ENCODE measurements around the gene RYK.

RYK gene

DNA sequence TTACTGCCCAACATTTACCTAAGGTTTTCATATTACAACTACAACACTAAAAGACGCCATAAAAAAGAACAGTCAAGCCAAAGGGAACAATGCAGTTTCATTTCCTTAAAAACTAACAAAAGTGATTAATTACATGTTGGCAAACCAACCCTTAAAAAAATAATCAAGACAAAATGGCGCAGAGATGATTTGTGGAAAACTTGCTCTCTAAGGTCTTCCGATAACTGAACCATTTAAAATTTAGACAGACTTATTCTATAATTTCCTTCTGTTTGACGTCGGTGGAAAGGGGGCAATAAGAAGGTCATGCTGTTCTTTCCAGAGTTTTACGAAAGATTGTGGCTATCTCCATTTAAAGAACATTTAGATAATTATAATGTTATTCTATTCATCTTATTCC lies 87.6 kb downstream of the RYK start:
- Mint-ChIP-seq H3K36me3 (ENCODE audit: low read depth) (peaks cover 86% of the 10 kb centered on the region), H3K4me1 (peaks cover 15% of the 10 kb centered on the region), H3K27ac (no peak overlapping the region), H3K9me3 (peaks cover 15% of the 10 kb centered on the region), H3K27me3 (ENCODE audit: low read depth, poor library complexity) (no peaks in the 10 kb centered on the region), H3K4me3 (no peak overlapping the region)
- no peak for DNase-seq
- TF ChIP-seq, protein P1, sequence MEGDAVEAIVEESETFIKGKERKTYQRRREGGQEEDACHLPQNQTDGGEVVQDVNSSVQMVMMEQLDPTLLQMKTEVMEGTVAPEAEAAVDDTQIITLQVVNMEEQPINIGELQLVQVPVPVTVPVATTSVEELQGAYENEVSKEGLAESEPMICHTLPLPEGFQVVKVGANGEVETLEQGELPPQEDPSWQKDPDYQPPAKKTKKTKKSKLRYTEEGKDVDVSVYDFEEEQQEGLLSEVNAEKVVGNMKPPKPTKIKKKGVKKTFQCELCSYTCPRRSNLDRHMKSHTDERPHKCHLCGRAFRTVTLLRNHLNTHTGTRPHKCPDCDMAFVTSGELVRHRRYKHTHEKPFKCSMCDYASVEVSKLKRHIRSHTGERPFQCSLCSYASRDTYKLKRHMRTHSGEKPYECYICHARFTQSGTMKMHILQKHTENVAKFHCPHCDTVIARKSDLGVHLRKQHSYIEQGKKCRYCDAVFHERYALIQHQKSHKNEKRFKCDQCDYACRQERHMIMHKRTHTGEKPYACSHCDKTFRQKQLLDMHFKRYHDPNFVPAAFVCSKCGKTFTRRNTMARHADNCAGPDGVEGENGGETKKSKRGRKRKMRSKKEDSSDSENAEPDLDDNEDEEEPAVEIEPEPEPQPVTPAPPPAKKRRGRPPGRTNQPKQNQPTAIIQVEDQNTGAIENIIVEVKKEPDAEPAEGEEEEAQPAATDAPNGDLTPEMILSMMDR (IDR thresholded peaks at IDR 0.05): no peak

DNA sequence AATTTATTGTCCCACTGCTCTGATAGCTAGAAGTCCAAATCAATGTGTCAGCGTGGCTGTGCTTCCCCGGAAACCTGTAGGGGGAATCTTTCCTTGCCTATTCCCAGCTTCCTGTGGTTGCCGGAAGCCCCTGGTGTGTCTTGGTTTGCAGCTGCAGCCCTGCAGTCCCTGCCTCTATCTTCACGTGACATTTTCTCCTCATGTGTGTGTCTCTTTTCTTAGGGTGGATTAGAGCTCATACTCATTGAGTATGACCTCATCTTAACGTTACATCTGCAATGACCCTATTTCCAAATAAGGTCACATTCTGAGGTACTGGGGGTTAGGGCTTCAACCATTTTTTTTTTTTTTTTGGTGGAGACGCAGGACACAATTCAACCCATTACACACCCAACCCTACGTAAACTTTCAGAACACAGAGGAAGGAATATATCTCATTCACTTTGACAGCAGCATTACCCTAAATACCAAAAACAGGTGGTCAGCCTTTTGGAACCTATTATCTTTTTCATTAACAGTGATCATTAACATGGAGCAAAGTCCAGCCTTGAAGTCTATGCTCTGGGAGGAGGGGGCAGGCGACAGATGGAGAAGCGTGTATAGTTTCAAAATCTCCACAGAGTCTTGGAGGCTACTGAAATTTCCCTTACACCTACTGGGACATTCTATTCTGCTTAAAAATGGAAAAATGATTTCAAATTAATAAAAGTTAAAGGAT lies 88.6 kb downstream of the RYK start:
- no peak for DNase-seq
- no peak overlapping the region for H3K27ac Mint-ChIP-seq
- H3K36me3 Mint-ChIP-seq (ENCODE audit: low read depth): peaks cover 86% of the 10 kb centered on the region
- no peak overlapping the region for H3K4me3 Mint-ChIP-seq
- no peaks in the 10 kb centered on the region for H3K27me3 Mint-ChIP-seq (ENCODE audit: low read depth, poor library complexity)
- H3K9me3 Mint-ChIP-seq: peaks cover 6% of the 10 kb centered on the region
- TF ChIP-seq, protein P1 (IDR thresholded peaks at IDR 0.05): no peak
- H3K4me1 Mint-ChIP-seq: peaks cover 15% of the 10 kb centered on the region

DNA sequence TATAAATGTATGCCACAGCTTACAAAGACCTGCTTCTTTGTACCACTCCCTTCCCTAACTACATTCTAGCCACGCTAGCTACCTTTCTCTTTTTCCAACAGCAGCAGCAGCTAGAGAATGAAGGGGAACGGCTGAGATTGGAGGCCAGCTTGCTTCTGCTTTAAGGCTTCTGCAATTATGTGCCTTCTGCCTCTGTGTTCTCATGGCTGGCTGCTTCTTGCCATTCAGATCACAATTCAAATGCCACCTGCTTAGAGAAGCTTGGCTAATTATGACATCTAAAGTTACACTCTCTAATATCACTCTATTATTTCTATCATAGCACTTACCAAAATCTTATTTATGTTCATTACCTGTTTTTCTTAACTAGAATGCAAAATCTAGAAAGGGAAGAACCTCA lies 95.2 kb downstream of the RYK start:
- TF ChIP-seq, protein P1 (IDR thresholded peaks at IDR 0.05): no peak
- no peak overlapping the region for H3K27ac Mint-ChIP-seq
- H3K36me3 Mint-ChIP-seq (ENCODE audit: low read depth): peaks cover 81% of the 10 kb centered on the region
- no peak for DNase-seq
- no peak overlapping the region for H3K4me3 Mint-ChIP-seq
- H3K9me3 Mint-ChIP-seq: no peaks in the 10 kb centered on the region
- H3K4me1 Mint-ChIP-seq: no peaks in the 10 kb centered on the region
- H3K27me3 Mint-ChIP-seq (ENCODE audit: low read depth, poor library complexity): no peaks in the 10 kb centered on the region

DNA sequence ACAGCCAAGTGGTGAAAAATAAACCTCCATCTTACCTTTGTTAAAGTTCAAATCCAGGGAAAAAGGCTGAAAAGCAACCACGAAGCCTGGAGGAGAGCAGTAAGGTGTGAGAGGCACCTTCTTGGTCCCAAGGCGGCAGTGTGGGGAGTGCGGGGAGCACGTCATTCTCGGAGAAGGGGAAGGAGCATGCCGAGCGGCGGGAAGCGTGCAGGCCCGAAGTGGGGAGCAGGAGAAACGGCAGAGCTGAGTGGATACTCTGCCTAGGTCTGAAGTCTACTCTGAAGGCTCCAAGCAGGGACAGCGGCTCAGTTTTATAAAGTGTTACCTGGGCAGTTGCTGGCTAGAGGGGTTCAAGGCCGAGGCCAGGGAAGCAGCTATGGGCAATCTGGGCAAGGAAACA lies 96.9 kb downstream of the RYK start:
- Mint-ChIP-seq H3K27ac (no peak overlapping the region), H3K9me3 (no peaks in the 10 kb centered on the region), H3K4me3 (no peak overlapping the region), H3K27me3 (ENCODE audit: low read depth, poor library complexity) (no peaks in the 10 kb centered on the region), H3K36me3 (ENCODE audit: low read depth) (peaks cover 78% of the 10 kb centered on the region), H3K4me1 (no peaks in the 10 kb centered on the region)
- TF ChIP-seq, protein P1 (IDR thresholded peaks at IDR 0.05): no peak
- DNase-seq: no peak

DNA sequence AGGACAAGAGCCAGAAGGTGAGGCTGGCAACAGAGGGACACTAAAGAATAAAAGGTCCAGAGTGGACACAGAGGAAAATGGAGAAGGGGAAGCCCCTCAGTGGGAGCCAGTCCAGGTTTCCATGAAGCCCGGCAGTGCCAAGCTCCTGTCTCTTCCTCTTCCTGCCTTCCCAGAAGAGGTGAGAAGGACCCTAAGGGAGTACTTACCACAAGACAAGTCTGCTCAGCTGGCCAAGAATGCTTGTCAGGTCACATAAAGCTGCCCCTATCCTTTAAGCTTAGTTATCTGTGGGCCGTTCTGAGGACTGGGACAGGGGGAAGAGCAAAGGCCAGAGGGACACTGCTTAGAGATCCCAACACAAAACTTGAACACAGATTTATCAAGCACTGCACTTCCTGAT lies 100.2 kb downstream of the RYK start:
- Mint-ChIP-seq H3K4me3 (no peak overlapping the region), H3K4me1 (peaks cover 8% of the 10 kb centered on the region), H3K36me3 (ENCODE audit: low read depth) (peaks cover 67% of the 10 kb centered on the region), H3K9me3 (no peaks in the 10 kb centered on the region), H3K27me3 (ENCODE audit: low read depth, poor library complexity) (no peaks in the 10 kb centered on the region), H3K27ac (peak overlapping the region; percentile 25)
- TF ChIP-seq, protein P1 (IDR thresholded peaks at IDR 0.05): no peak
- no peak for DNase-seq

DNA sequence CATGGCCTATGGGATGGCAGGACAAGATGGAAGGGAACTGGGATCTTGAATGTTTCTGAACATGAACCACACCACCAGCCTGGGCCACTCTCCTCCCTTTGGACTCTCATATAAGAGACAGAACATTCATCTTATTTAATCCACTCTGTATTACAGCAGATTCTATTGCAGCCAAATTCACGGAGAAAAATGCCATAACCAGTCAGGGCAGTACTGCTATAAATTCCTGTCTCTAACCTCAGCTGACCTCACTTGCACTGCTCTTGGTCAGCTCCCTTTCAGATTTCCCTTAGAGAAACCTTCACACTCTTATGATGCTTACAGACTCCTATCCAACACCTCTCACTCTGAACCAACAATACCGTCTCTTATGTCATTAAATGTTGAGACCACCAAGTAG lies 101.4 kb downstream of the RYK start:
- H3K4me1 Mint-ChIP-seq: peaks cover 20% of the 10 kb centered on the region

More for the DNA sequence above, 101.4 kb downstream of the RYK start:
- DNase-seq: no peak
- Mint-ChIP-seq H3K36me3 (ENCODE audit: low read depth) (peaks cover 55% of the 10 kb centered on the region), H3K9me3 (no peaks in the 10 kb centered on the region), H3K27ac (no peak overlapping the region), H3K27me3 (ENCODE audit: low read depth, poor library complexity) (no peaks in the 10 kb centered on the region), H3K4me3 (no peak overlapping the region)
- TF ChIP-seq, protein P1 (IDR thresholded peaks at IDR 0.05): no peak
